Stimulated activated CD4-positive, alpha-beta T cell treated with anti-CD3 and anti-CD28 coated beads, Interleukin-15, amount 100 ng/mL, for 1 hour (primary cell): Measurements from ENCODE around the gene ZMPSTE24.

ENCODE experiments used
- DNase-seq, 2 donors: peaks; one replicate each; pipeline ENCODE4 v3.0.0-alpha.2; 2020; ENCODE audit warnings: low read depth in 1 of 2, low spot score in 1 of 2

The ZMPSTE24 gene

DNA sequence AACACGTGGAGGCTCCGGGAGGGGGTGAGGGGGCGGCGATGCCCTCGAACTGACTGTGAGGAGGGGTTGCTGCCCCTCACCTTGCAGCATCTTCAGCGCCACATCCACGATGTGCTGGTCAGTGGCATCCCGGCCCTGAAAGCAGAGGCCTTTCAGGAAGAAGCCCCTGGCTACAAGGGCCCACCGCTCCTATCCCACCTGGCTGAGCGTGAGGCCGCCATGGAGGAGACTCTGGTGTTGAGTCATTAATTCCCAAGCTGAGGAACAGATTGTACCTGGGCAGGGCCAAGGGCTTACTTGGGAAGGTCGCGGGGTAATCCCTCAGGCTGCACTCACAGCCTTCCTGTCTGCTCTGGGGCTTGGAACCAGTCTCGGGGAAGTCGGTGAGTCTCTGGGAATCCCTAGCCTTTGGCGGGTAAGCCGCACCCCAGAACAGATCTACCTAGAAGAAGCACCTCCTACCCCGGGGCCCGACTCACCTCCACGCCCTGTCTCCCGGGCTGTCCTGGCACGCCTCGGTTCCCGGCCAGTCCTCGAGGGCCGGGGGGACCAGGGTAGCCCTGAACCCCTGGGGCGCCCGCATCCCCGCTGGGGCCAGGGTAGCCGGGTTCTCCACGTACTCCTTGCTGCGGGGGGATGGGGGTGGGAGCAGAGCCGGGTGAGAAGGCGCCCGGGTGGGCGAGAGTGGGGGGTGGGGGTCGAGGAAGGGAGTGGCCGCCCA is 45.2 kb downstream of the ZMPSTE24 start:
- DNase-seq, result no peak

- DNase-seq, result no peak
Observed at GRCh38 chr1:40303790-40304189, 45.8 kb downstream of the ZMPSTE24 start.

- no peak for DNase-seq
Observed at GRCh38 chr1:40305451-40305850, 47.4 kb downstream of the ZMPSTE24 start.

- DNase-seq, result no peak
Observed at GRCh38 chr1:40305871-40306270, 47.8 kb downstream of the ZMPSTE24 start.

GRCh38 chr1:40306296-40306695 is 48.3 kb downstream of the ZMPSTE24 start:
- no peak for DNase-seq

GRCh38 chr1:40307186-40307585 is 49.1 kb downstream of the ZMPSTE24 start:
- DNase-seq, result no peak

DNA sequence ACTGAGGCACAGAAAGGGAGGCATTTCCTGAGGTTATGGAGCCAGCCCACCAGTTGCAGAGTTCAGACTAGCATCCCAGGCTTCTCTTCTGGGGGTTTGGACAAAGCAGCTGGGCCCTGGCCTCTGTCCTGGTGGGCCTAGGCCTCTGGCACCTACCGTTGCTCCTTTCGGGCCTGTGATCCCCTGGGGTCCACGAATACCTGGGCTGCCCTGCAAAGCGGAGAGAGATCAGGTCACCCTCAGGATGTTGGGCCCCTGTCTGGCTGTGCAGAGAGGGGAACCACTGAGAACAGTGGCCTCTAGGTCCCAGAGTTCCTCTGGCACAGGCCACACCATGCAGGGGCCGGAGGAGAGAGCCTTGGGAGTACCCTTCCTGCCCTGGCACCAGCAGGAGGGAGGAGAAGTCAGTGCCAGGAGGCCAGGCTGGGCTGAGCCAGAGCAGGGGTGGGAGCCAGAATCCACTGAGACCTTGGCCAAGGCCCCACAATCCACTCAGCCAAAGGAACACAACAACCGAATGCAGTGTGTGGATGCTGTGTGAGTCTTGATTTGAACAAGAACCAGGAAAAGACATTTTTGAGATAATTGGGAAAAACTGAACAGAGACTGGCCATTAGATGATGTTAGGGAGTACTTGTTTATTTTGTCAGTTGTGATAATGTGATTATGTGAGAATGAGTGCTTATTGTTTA is 50.1 kb downstream of the ZMPSTE24 start:
- DNase-seq, result no peak

GRCh38 chr1:40309374-40310128 is 51.5 kb downstream of the ZMPSTE24 start:
- no peak for DNase-seq

- no peak for DNase-seq
Observed at GRCh38 chr1:40310129-40310461, 52.1 kb downstream of the ZMPSTE24 start.

DNA sequence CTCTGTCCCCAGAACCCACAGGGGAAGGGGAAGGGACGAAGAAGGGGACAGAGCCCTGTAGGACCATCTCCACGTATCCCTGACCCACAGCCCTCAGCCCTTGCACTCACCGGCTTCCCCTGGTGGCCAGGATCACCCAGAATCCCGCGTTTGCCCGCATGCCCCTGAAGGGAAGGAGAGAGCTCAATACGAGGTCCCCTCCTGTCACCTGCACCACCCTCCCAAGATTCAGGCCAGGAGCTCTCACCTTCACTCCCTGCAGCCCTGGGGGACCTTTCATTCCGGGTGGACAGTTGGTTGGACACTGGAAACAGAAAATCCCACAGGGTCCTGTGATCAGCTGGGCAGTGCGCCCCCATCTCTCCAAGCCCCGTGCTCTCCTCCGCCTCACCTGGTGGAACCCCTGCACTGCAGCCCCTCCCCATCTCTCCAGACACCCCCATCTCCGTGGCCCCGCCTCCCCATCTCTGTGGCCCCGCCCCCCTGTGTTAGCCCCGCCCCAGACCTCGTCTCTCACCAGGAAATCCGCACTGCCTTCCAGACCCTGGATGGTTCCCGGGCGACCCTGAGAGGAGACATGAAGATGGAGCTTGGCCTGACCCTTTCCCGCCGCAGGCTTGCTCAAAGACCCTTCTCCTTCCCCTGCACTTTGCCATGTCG is 53.1 kb downstream of the ZMPSTE24 start:
- no peak for DNase-seq

GRCh38 chr1:40311692-40312091 is 53.7 kb downstream of the ZMPSTE24 start:
- DNase-seq, result no peak

GRCh38 chr1:40312238-40313205 is 54.5 kb downstream of the ZMPSTE24 start:
- DNase-seq, result no peak

- no peak for DNase-seq
Observed at GRCh38 chr1:40313329-40313957, 55.4 kb downstream of the ZMPSTE24 start.

GRCh38 chr1:40313958-40314720 is 56.1 kb downstream of the ZMPSTE24 start:
- no peak for DNase-seq

- no peak for DNase-seq
Observed at GRCh38 chr1:40314721-40315238, 56.7 kb downstream of the ZMPSTE24 start.

DNA sequence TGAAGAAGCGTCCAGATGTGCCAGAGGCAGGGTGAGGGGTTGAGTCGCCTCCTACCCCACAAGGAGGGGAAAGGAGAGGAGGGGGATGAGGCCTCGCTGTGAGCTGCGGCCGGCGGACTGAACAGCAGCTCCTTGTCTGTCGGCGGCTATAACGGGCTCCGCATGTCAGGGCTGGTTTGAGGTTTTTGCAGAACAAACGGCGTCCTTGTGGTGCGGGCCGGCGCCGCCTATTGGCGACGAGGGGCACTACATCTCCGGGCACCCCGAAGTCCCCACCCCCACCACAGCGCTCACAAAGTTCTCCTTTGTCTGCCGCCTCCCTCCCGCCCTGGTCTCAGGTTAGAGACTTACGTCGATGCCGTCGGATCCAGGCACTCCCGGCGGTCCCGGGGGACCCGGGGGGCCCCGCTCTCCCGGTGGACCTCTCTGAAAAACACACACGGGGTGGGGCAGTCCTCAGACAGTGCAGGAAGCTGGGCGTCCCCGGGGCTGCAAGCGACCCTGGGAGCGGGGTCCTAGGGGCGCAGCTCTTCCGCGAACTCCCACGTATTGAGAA is 57.3 kb downstream of the ZMPSTE24 start:
- peak; percentile 75 to 76 for DNase-seq

- no peak for DNase-seq
Observed at GRCh38 chr1:40315795-40316594, 58.0 kb downstream of the ZMPSTE24 start.
